GM21529 (cell line): Measurements from ENCODE around the gene TMEM151A.
"Not testable (repeated sequence)": the region's sequence is repeated elsewhere in the genome, so short reads cannot be mapped to it uniquely, and the experiment has no call there.

Source experiments
- ATAC-seq: cut with Tn5 transposase; IDR thresholded peaks from one replicate; pipeline ENCODE4 v1.9.1; 2021; ENCODE audit not compliant: unreplicated experiment

Gene TMEM151A

DNA sequence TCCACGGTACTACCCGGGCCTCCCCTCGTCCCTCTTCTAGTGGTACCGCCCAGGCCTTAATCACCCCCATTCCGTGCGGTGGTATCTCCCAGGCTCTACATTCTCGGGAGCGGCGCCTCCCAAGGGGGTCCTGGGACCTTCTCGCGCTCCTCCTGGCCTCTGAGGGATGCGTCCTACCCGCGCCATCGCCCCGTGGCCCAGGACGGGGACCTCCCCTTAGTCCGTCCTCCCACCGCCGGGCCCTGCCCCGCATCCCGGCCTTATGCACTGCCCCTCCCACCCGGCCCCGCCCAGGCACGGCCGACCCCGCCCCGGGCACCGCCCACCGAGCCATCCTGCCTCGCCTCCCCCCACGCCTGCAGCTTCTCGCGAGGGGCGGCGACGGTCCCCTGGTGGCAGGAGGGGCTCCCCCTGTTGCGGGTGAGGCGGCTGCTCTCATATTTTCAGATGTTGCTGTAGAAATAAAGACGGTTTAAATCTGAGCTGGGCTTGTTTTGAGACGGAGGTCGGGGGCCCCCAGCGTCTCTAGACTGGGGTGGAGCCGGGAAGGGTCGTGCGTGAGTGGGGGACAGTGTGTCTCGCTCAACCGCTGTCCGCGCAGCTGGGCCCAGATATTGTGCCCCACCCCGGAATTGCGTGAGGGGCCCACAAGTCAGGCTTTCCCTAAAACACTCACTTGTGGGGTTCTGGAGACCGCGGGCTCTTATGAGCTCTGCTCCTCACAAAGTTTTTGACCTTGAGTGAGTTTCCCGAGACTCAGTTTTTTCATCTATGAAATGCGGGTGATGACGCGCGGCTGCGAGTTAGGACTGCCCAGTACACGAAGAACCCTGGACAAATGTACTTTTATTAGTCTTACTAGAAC, 24.1 kb upstream of the TMEM151A start:
- ATAC-seq: peak; percentile 51

DNA sequence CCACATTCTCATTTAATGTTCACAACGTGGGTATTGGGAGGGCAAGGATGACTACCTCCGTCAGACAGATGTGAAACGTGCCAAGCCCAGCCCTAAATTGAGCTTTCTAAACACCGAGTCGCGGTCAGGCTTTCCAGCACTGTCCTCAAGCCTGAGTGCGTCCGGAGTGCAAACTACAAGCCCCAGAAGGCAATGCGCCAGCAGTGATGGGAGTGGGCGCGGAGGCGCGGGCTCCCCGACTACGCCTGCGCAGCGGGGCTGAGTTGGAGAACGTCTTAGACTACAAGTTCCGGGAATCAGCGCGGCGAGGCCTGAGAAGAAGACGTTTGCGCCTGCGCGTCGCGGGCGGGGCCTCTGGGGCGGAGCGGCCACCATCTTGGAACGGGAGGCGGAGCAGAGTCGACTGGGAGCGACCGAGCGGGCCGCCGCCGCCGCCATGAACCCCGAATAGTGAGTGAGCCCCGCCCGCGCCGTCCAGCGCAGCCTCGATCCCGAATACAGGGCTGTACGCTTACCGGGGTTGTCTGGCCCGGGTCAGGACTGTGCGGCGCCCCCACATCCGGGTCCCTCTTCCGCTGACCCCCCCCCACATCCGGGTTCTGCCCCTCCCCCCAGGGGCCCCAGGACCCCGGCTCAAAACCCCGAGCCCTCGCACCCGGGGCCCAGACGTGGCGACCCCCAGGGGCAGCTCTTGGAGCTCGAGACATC, 23.3 kb upstream of the TMEM151A start, which contains the start of gene RAB1B:
Gene RAB1B, plus strand, starts transcription at position 396 of the 708 bp plus-strand sequence. Its CDS starts 41 bp downstream, at position 437.
- ATAC-seq: peak; percentile 75

DNA sequence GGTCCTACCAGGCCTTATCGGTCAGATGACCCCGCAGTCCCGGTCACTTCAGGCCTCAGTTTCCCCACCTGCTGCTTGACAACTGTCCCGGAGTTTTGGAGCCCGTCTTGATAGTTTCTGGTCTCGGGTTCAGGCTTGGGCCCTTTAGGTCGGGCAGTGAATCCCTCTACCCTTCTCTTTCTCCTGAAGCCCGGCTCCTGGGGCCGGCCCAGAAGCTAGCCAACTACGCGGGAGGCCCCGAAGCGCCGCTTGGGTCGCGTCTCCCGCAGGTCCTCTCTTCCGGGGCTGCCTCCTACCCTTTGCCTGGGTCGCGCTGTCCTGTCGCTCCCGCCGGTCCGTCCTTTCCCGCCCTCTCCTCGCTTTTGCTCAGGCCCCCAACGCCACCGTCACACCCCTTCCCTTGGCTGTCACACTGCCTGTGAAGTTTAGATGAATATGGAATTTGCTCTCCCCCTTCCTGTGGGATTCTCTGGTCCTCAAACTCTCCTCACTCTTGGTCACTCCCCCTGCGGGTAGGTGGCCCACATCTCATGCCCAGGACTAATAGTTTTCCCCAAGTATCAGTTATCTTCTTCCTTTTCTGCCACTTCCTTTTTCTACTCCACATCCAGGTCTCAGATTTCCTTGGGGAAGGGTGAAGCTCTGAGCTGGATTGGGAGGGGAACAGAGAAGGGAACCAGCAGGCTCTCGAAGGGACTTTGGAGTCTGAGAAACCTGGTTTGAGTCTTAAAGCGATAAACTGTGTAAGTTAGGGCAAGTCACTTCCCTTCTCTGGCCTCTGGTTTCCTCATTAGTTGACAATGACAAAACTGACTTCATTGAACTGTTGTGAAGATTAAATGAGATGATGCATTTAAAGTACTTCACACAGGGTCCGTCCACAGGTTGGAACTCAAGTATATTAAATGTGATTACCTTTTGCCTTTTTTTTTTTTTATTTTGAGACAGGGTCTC, 22.5 kb upstream of the TMEM151A start:
- no peak for ATAC-seq

DNA sequence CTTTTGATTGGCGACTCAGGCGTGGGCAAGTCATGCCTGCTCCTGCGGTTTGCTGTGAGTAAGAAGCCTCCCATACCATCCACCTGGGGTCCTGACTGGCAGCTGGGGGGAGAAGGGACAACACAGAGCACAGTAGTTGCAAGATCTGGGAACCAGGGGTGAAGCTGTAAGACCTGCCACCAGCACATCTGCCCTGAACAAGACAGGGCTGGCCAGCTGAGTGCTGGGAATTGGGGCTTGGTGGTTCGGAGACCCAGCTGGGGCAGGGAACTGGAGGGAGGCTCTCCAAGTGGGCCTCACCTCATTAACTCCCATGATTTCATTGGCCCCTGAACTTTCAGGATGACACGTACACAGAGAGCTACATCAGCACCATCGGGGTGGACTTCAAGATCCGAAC, 19.9 kb upstream of the TMEM151A start:
- no peak for ATAC-seq

DNA sequence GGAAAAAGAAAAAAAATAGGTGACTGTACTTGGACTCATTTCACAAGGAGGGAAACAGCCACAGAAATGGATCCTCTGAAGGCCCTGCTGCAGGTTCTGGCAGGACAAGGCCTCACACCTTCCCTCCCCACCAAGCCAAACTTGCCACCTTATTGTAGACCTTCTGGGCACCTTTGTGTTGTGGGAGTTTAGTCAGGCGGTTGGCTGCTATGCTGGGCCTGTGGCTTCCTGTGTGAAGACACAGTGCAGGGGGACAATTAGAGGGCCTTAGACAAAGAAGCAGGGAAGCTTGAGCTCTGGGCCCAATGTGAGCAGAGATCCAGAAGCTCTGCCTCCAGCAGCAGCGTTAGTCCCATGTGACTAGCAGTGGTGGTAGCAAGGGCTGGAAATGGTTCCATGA, 19.1 kb upstream of the TMEM151A start:
- ATAC-seq: no peak

DNA sequence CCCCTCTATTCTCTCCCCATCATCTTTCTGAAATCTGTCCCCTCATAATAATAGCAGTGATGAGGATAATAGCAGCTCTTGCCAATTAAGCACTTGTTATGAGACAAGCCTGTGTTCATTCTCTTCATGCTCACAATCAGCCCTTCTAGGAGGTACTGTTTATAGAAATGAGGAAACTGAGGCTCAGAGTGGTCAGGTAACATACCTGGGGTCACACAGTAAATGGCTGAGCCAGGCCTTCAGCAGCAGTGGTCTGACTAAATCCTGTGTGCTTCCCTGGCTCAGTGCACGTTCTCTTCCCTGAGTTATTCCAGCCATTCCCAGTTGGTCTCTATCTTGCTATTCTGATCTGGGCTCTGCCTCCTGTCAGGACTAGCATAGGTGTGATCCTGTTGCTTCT, 17.5 kb upstream of the TMEM151A start:
- no peak for ATAC-seq

DNA sequence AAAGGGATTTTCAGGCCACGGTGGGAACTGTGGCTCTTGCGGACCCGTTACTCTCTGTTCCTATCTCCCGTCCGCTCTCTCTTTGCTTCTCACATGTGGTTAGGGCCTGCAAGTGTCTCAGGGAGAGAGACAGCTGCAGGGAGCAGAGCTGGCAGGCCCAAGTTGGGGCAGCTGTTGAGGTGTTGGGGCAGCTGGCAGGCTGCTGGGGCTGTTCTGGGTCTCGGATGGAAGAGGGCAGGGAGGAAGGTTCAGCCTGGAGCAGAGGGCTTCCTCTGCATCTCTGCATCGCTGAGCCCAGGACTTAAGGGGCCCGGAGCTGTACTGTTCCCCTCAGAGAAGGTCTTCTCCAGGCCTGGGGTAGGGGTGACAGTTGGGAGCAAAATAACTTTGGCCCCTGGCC, 16.3 kb upstream of the TMEM151A start:
- ATAC-seq: no peak

DNA sequence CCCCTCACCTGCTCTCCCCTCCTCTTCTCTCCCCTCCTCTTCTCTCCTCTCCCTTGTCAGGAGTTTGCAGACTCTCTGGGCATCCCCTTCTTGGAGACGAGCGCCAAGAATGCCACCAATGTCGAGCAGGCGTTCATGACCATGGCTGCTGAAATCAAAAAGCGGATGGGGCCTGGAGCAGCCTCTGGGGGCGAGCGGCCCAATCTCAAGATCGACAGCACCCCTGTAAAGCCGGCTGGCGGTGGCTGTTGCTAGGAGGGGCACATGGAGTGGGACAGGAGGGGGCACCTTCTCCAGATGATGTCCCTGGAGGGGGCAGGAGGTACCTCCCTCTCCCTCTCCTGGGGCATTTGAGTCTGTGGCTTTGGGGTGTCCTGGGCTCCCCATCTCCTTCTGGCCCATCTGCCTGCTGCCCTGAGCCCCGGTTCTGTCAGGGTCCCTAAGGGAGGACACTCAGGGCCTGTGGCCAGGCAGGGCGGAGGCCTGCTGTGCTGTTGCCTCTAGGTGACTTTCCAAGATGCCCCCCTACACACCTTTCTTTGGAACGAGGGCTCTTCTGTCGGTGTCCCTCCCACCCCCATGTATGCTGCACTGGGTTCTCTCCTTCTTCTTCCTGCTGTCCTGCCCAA, 15.6 kb upstream of the TMEM151A start:
- ATAC-seq: no peak

DNA sequence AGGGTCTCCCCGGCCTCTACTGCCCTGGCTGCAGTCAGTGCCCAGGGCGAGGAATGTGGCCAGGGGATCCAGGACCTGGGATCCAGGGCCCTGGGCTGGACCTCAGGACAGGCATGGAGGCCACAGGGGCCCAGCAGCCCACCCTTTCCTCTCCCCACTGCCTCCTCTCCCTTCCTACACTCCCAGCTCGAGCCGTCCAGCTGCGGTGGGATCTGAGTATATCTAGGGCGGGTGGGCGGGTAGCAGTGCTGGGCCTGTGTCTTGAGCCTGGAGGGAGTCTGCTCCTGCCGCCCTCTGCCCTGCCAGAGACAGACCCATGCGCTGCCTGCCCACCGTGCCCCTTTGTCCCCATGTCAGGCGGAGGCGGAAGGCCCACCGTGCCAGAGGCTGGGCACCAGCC, 15.1 kb upstream of the TMEM151A start:
- not testable (repeated sequence) for ATAC-seq

DNA sequence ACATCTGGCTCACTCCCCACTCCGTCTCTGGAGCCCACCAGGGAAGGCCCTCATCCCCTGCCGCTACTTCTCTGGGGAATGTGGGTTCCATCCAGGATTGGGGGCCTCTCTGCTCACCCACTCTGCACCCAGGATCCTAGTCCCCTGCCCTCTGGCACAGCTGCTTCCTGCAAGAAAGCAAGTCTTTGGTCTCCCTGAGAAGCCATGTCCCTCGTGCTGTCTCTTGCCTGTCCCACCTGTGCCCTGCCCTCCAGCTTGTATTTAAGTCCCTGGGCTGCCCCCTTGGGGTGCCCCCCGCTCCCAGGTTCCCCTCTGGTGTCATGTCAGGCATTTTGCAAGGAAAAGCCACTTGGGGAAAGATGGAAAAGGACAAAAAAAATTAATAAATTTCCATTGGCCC, 14.6 kb upstream of the TMEM151A start:
- not testable (repeated sequence) for ATAC-seq

DNA sequence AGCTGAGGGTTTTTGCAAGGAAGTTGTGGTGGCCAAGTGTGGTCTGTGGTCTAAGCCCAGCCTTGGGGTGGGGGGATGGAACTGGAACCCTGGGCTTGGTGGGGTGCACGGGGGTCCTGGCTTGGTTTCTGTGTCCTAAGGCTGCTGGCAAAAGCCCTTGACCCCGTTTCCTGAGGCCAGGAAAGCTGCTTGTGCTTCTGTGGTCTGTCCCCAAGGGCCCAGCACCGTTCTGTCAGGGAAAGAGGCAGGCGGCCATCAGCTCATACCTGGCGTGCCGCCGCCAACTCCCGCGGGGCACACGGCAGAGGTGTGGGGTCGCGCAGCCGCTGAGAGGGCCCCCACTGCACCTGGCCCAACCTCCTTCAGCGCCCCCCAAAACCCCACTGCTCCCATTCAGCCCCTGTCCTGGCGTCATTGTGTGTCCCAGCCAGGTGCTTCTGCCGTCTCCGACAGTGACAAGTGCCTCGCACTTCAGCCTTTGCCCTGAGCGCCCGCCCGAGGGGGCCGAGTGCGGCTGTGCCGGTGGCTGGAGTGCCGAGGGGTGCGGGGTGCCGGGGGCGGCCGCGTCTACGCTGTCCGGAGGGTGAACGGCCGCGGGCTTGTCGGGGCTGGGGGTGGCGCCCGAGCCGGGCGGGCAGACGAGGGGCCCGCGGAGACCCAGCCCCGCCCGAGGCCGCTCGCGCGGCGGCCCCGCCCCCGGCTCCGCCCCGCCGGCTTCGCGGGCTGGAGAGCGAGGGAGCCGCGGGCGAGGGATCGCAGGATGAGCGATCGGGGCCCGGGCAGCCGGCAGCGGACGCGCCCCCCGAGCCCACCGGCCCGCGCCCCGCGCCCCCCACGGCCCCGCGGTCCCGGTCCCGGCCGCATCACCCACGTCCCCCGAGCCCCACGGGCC, 14.0 kb upstream of the TMEM151A start, which contains the start of gene CNIH2:
Gene CNIH2, plus strand, starts transcription at position 705 of the 892 bp plus-strand sequence. CDS start 282 bp downstream, outside the sequence.
- no peak for ATAC-seq

DNA sequence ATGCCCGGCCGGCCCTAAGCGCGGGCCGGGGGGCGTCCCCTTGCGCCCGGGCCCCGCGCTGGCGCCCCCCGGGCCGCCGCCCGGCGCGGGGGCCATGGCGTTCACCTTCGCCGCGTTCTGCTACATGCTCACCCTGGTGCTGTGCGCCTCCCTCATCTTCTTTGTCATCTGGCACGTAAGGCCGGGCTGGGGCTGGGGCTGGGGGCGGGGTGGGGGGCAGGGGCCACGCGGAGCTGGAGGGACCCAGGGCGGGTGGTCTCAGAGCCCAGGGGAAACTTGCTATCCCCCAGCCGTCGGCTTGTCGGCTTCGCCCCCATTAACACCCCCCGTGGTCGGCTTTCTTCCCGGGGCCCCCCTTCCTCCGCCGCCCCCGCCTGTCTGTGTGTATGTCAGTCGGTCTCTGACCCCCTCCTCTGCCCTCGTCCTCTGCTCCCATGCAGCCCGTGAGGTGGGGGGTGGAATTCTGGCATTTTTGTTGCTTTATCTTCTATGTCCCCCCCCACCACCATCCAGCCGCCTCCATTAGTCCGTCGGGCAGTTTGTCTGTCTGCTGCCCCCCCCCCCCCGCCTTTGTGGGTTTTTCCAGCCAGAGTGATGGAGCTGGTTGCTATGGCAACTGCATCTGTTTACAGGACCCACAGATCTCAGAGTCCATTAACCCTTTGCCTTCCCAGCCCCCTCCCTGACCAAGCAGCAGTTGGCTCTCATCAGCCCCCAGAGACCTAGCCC, 13.2 kb upstream of the TMEM151A start:
- ATAC-seq: no peak

DNA sequence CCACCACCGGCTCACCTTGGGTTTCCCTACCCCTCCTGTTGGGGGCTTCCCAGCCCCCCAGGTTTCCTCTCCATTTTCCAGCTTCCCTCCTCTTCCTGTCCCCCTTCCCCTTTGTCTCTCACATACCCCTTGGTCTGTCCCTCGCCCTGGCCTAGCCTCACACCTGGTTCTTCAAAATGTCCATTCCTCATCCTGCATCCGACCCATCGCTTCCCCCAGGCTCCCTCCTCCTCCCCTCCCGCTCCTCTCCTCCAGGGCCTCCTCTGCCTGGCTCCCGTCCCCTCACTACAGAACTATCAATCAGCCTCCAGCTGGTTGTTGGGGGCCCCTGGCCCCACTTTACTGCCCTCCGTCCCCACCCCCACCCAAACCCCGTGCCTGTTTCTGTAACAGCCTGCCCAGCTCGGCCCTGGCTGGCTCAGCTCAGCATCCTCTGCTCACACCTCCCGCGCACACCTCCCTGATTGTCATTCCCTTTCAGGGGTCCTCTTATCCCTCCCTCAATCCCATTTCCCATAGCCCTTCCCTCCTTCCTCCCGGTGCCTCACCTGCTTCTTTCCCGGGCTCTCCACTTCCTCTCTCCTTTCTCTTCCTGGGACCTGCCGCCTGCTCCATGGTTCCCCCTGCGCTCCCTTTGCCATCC, 12.5 kb upstream of the TMEM151A start:
- ATAC-seq: no peak

DNA sequence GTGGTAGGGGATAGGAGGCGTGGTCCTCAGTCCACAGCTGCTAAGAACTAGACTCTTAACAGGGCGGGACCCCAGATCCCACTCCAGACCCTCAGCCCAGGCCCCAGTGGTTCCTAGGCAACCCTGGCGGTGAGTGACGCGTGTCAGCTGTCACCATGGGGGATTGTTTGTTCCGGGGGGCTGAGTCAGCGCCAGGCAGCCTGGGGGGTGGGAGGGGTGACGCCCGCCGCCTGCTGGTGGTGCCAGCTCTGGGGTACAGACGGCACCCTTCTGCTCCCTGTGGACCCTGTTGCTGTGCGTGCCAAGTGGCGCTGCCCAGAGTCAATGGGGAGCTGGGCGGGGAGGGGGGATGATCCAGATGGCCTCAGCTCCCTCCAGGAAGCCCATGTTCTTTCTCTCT, 11.3 kb upstream of the TMEM151A start:
- no peak for ATAC-seq

DNA sequence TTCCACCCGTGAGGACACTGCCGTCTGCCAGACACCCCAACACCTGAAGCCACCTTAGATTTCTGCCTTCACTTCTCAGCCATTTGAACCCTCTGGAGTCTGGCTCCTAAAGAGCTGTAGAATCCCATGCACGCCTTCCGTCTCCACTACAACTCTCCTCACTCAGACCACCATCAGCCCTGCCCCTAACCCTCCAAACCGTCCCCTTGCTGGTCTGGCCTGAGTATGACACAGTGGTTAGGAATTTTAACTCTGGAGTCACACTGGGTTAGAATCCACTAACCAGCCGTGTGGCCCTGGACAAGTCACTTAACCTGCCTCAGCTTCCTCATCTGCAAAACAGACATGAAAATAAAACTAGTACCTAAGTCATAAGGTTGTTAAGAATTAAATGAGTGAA, 10.7 kb upstream of the TMEM151A start:
- no peak for ATAC-seq

DNA sequence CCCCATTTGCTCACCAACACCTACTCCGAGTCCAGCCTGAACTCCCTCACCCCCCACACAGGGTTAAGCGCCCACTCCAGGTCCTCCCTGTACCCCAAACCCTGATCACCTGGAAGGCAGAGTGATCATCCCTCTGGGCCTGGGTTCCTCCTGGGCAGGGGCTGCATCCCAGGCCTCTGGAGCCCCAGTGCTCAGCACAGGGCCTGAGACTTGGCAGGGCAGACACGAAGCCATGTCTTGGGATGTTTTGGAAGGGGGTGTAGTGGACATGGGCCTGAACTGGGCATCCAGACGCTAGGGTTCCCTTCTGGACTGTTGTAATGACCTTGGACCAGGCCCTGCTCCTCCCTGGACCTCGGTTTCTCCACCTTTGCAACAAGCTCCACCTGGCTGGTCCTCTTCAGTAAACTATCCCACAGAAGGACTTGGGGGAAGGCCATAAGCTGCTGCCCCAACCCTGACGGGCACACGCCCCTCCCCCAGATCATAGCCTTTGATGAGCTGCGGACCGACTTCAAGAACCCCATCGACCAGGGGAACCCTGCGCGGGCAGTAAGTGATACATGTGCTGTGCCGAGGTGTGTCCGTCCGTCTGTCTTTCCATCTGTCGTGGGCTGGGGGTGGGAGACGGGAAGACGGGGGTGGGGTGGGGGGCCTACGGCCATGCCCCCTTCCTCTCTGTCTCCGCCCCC, 9.8 kb upstream of the TMEM151A start:
- no peak for ATAC-seq
